K562 (cell line): Measurements from ENCODE around the gene GRB14. TPM values are rescaled to one million over a fixed set of nuclear protein-coding genes. Genes with fewer than 3 reads are reported as not detected.

Source experiments
- ATAC-seq: fragments of 200-7000 bp; cut with Tn5 transposase; 3 replicates; pipeline ENCODE4 v1.9.1; 2020; ENCODE audit warnings: moderate library complexity
- BruUV-seq: library from RNA; stranded (reverse); fragments of 400-500 nt; replicated peaks from 2 replicates; lab custom pipeline; 2021; lab: Mats Ljungman, UMichigan
- CTCF ChIA-PET: fragments of 300-600 bp; formaldehyde crosslinking; extraction: SDS; loops from one replicate; lab custom pipeline; 2021; ENCODE audit warnings: low intra/inter-chr PET ratio; lab: Yijun Ruan, JAX
- POLR2A ChIA-PET: fragments of 300-600, 350-650 bp; sonication (Branson Sonifier 250); formaldehyde crosslinking; extraction: SDS; loops from one replicate; lab custom pipeline; 2021; ENCODE audit warnings: antibody characterized with exemption, inconsistent platforms; lab: Yijun Ruan, JAX
- DNase-seq, 4 experiments: peaks; one replicate each; pipeline versions ENCODE4 v3.0.0 to v3.0.0-alpha.2; 2011 to 2018; ENCODE audit warnings: low spot score in 3 of 4, mixed read lengths in 3 of 4; ENCODE audit errors: extremely low read depth in 1 of 4
- FAIRE-seq: peaks from 2 replicates; lab custom pipeline; 2011; peaks lifted over from hg19 to GRCh38; lab: Jason Lieb, UNC
- H2AFZ ChIP-seq: 2 replicates; pipeline ENCODE4 v1.6.0; 2011; ENCODE audit warnings: low read depth, low read length, control low read depth, inconsistent platforms
- H3K27ac ChIP-seq: fragments of 200-600 bp; 3 replicates; pipeline ENCODE4 v1.8.0; 2011; ENCODE audit warnings: low read depth, mild to moderate bottlenecking, control low read depth, inconsistent platforms, low read length, moderate library complexity, mixed read lengths; ENCODE audit errors: extremely low read depth
- H3K27me3 ChIP-seq, 2 experiments: fragments of 300-600 bp in 1 of 2; 2 replicates in 1 of 2; 3 replicates in 1 of 2; pipeline versions ENCODE4 v1.6.0 to v1.8.0; 2011; ENCODE audit warnings: inconsistent platforms in 2 of 2, low read length in 2 of 2, mild to moderate bottlenecking in 1 of 2, mixed read lengths in 1 of 2, moderate library complexity in 1 of 2; ENCODE audit not compliant: control insufficient read depth in 2 of 2, insufficient read depth in 2 of 2
- H3K36me3 ChIP-seq: fragments of 300-600 bp; 3 replicates; pipeline ENCODE4 v1.8.0; 2011; ENCODE audit warnings: mild to moderate bottlenecking, low read length, inconsistent platforms; ENCODE audit not compliant: control insufficient read depth, insufficient read depth
- H3K4me1 ChIP-seq, 2 experiments: fragments of 200-600 bp in 1 of 2; replicated peaks in 1 of 2; 2 replicates in 1 of 2; 3 replicates in 1 of 2; pipeline versions ENCODE4 v1.5.1 to v1.8.0; 2011; ENCODE audit warnings: inconsistent platforms in 2 of 2, low read length in 2 of 2, mild to moderate bottlenecking in 1 of 2, mixed read lengths in 1 of 2, moderate library complexity in 1 of 2; ENCODE audit not compliant: control insufficient read depth in 2 of 2, insufficient read depth in 2 of 2
- H3K4me2 ChIP-seq: 2 replicates; pipeline ENCODE4 v1.6.1; 2011; ENCODE audit warnings: low read length, control low read depth, inconsistent platforms, mixed read lengths; ENCODE audit not compliant: insufficient read depth
- H3K4me3 ChIP-seq: fragments of 200-600 bp; sonication (generic), shearing (Covaris generic); 2 replicates; pipeline ENCODE4 v1.5.1; 2016; ENCODE audit warnings: control low read depth, inconsistent platforms
- H3K79me2 ChIP-seq: fragments of 200-600 bp; 3 replicates; pipeline ENCODE4 v1.8.0; 2011; ENCODE audit warnings: low read length, inconsistent platforms; ENCODE audit not compliant: control insufficient read depth, insufficient read depth
- H3K9ac ChIP-seq, 2 experiments: 2 replicates each; pipeline versions ENCODE4 v1.6.0 to v1.6.1; 2011; ENCODE audit warnings: low read depth in 2 of 2, low read length in 2 of 2, control low read depth in 1 of 2, inconsistent platforms in 1 of 2, mild to moderate bottlenecking in 1 of 2, mixed read lengths in 1 of 2; ENCODE audit not compliant: insufficient read depth in 1 of 2
- H3K9me1 ChIP-seq: one replicate; pipeline ENCODE4 v1.6.0; 2011; ENCODE audit warnings: inconsistent platforms, mild to moderate bottlenecking, low read length, moderate library complexity; ENCODE audit not compliant: control insufficient read depth, insufficient read depth
- H3K9me3 ChIP-seq: replicated peaks from 2 replicates; pipeline ENCODE4 v1.5.1; 2011; ENCODE audit warnings: low read depth, low read length, inconsistent platforms; ENCODE audit not compliant: control insufficient read depth, insufficient read depth
- H4K20me1 ChIP-seq: replicated peaks from 2 replicates; pipeline ENCODE4 v1.6.1; 2011; ENCODE audit warnings: low read length, inconsistent platforms, mixed read lengths; ENCODE audit not compliant: control insufficient read depth, insufficient read depth
- CEBPB ChIP-seq: fragments of 450-650 bp; IDR thresholded peaks from 2 replicates; pipeline ENCODE4 v1.6.1; 2016; ENCODE audit warnings: missing genetic modification characterization, missing compliant biosample characterization
- CGGBP1 ChIP-seq: fragments of 250-450 bp; sonication (Bioruptor Pico); IDR thresholded peaks from 2 replicates; pipeline ENCODE4 v1.9.0; 2021; ENCODE audit warnings: mild to moderate bottlenecking
- CSDE1 ChIP-seq, 2 experiments: fragments of 450-650 bp; IDR thresholded peaks; 2 replicates each; pipeline ENCODE4 v1.6.1; 2016; ENCODE audit warnings: mild to moderate bottlenecking in 1 of 2
- HINFP ChIP-seq: fragments of 450-650 bp; conservative IDR thresholded peaks from 2 replicates; pipeline ENCODE4 v1.6.1; 2016; ENCODE audit warnings: missing genetic modification characterization, low read depth, mild to moderate bottlenecking, control low read depth, missing compliant biosample characterization
- KAT8 ChIP-seq: fragments of 450-650 bp; IDR thresholded peaks from 2 replicates; pipeline ENCODE4 v1.6.1; 2016; ENCODE audit warnings: low read depth, mild to moderate bottlenecking
- MEF2D ChIP-seq: conservative IDR thresholded peaks from 2 replicates; pipeline ENCODE4 v1.6.1; 2016; ENCODE audit warnings: low read depth, missing genetic modification characterization, missing compliant biosample characterization
- MTF1 ChIP-seq: fragments of 250-450 bp; sonication (Bioruptor Pico); IDR thresholded peaks from 2 replicates; pipeline ENCODE4 v1.9.0; 2021; ENCODE audit warnings: moderate library complexity, mild to moderate bottlenecking, inconsistent platforms, borderline replicate concordance
- SPI1 ChIP-seq: IDR thresholded peaks from 2 replicates; pipeline ENCODE4 v1.6.1; 2011; ENCODE audit warnings: low read depth, low read length, control low read depth, borderline replicate concordance
- ZFX ChIP-seq: sonication (generic); formaldehyde crosslinking; IDR thresholded peaks from 2 replicates; pipeline ENCODE4 v1.8.0; 2022; ENCODE audit warnings: mild to moderate bottlenecking, missing genetic modification reagents, moderate library complexity
- ZNF12 ChIP-seq: sonication (generic); formaldehyde crosslinking; IDR thresholded peaks from 2 replicates; pipeline ENCODE4 v1.4.0; 2020; ENCODE audit warnings: mild to moderate bottlenecking, missing genetic modification reagents
- ZNF518B ChIP-seq: fragments of 250-450 bp; sonication (Bioruptor Pico); IDR thresholded peaks from 2 replicates; pipeline ENCODE4 v1.5.0; 2021; ENCODE audit warnings: mild to moderate bottlenecking, moderate library complexity
- WGBS: fragments of 100-300 bp; shearing (Covaris generic); methylation state at CpG from one replicate; pipeline ENCODE4 v1.1.6; 2016; ENCODE audit warnings: low coverage, mixed read lengths; ENCODE audit not compliant: insufficient coverage; ENCODE audit errors: missing lambda C conversion rate; 5-methylcytosine and 5-hydroxymethylcytosine counted together
- in situ Hi-C: fragments of 300-500 bp; cut with MboI; formaldehyde crosslinking; loops from 4 replicates; pipeline ENCODE4 v1.15.0; 2018; ENCODE audit warnings: inconsistent platforms, mixed read lengths
- intact Hi-C: fragments of 100-400 bp; cut with micrococcal nuclease; formaldehyde crosslinking; loops from 2 replicates; pipeline ENCODE4 v1.14.2; 2022
- polyA plus RNA-seq, 8 experiments: library from polyadenylated mRNA; depleted of rRNA in 4 of 8; stranded (reverse) in 5 of 8; unstranded in 3 of 8; fragments of >200 nt; fragmentation: Nextera tagmentation in 2 of 8; fragmentation: Illumina TruSeq in 1 of 8; extraction: Ambion mirVana in 2 of 8; extraction: Trizol in 1 of 8; gene quantifications; 2 replicates each; pipeline versions ENCODE4 v1.2.1 to v1.2.3, GENCODE V29; 2011 to 2014; ENCODE audit warnings: inconsistent platforms in 1 of 8, missing spikeins in 1 of 8
- total RNA-seq, 7 experiments: library from RNA; depleted of rRNA in 6 of 7; stranded (reverse); fragments of >200 nt in 6 of 7; fragmentation: Illumina TruSeq in 2 of 7; extraction: Trizol in 2 of 7; gene quantifications; 2 replicates each; pipeline versions ENCODE4 v1.2.1 to v1.2.3, GENCODE V29; 2011 to 2021; ENCODE audit warnings: low replicate concordance in 1 of 7

GRB14 gene
- total and polyA plus RNA-seq, 9 of the 15 experiments (the other 6 are each of a cell fraction or from before 2014, with no cell fraction given) = not detected

GRCh38 chr2:164622338-164623106 lies 1.2 kb upstream of the GRB14 start (continued):
- TF ChIP-seq ZNF518B (CRISPR knock-in tag) = no peak
- no peak for TF ChIP-seq CSDE1 (IDR thresholded peaks at IDR 0.05)
- TF ChIP-seq CEBPB = no peak
- TF ChIP-seq MEF2D (tag) = no peak
- no peak for TF ChIP-seq ZNF12 (CRISPR knock-in tag)
- TF ChIP-seq, all 486 proteins: peak for 0

- WGBS = 0% methylated on average over 4 of the region's 13 CpGs
- FAIRE-seq (no peak), DNase-seq (no peak), ATAC-seq (no peak)
- Histone ChIP-seq H3K36me3 (no peaks in the 10 kb centered on the region), H3K27ac (no peak overlapping the region), H4K20me1 (no peaks in the 10 kb centered on the region), H3K9me1 (no peaks in the 10 kb centered on the region), H3K4me2 (no peak overlapping the region), H2AFZ (no peak overlapping the region), H3K9me3 (no peaks in the 10 kb centered on the region), H3K9ac (no peak overlapping the region), H3K4me3 (no peak overlapping the region), H3K79me2 (no peaks in the 10 kb centered on the region), H3K27me3 (no peaks in the 10 kb centered on the region), H3K4me1 (no peaks in the 10 kb centered on the region)
- intact Hi-C loops (no loop called here), in situ Hi-C loops (no loop called here)
- POLR2A ChIA-PET = no interaction called here
- BruUV-seq = no TSS peak
- CTCF ChIA-PET = no interaction called here
- TF ChIP-seq ZFX (CRISPR knock-in tag) = no peak
- no peak for TF ChIP-seq KAT8
- TF ChIP-seq HINFP (tag) = no peak
- TF ChIP-seq SPI1 = no peak
- no peak for TF ChIP-seq MTF1 (CRISPR knock-in tag)
- no peak for TF ChIP-seq CGGBP1 (CRISPR knock-in tag)
These were observed 453 bp upstream of the GRB14 start for GRCh38 chr2:164621764-164622105.
